K562 (cell line): ENCODE results near the gene WDR93. TPM values are rescaled to one million over a fixed set of nuclear protein-coding genes. Genes with fewer than 3 reads are reported as not detected.
A peak's percentile ranks its signal among the peaks of the same experiment; 100 is the strongest.

ENCODE experiments used
- ATF1 ChIP-seq, 2 experiments: fragments of 450-650 bp in 1 of 2; IDR thresholded peaks; 2 replicates each; pipeline ENCODE4 v1.6.1; 2016; ENCODE audit warnings: missing compliant biosample characterization in 1 of 2, missing genetic modification characterization in 1 of 2
- CC2D1A ChIP-seq: fragments of 450-650 bp; IDR thresholded peaks from 2 replicates; pipeline ENCODE4 v1.6.1; 2017; ENCODE audit warnings: mild to moderate bottlenecking
- DIDO1 ChIP-seq: fragments of 450-650 bp; IDR thresholded peaks from 2 replicates; pipeline ENCODE4 v1.6.1; 2016; ENCODE audit warnings: low read depth, missing biosample characterization, missing genetic modification characterization
- KDM4B ChIP-seq, 2 experiments: fragments of 450-650 bp in 1 of 2; sonication (generic) in 1 of 2; IDR thresholded peaks; 2 replicates each; pipeline ENCODE4 v1.6.1; 2016 to 2017; ENCODE audit warnings: borderline replicate concordance in 2 of 2, antibody characterized with exemption in 1 of 2, low read depth in 1 of 2, mild to moderate bottlenecking in 1 of 2
- KLF13 ChIP-seq: fragments of 450-650 bp; IDR thresholded peaks from 2 replicates; pipeline ENCODE4 v1.6.1; 2016; ENCODE audit warnings: missing genetic modification characterization, low read depth, mild to moderate bottlenecking, missing compliant biosample characterization, moderate library complexity, borderline replicate concordance
- MAFK ChIP-seq: IDR thresholded peaks from 2 replicates; pipeline ENCODE4 v1.6.1; 2011; ENCODE audit warnings: low read length, improper control_type of control experiment
- MECOM ChIP-seq: fragments of 250-450 bp; sonication (Bioruptor Pico); IDR thresholded peaks from 2 replicates; pipeline ENCODE4 v1.8.0; 2022; ENCODE audit warnings: inconsistent platforms
- MYNN ChIP-seq, 2 experiments: sonication (generic); formaldehyde crosslinking in 1 of 2; IDR thresholded peaks; 2 replicates each; pipeline versions ENCODE4 v1.5.0 to v1.6.1; 2016 to 2020; ENCODE audit warnings: antibody characterized with exemption in 1 of 2, missing genetic modification reagents in 1 of 2
- RBM14 ChIP-seq: fragments of 200-400 bp; formaldehyde crosslinking; IDR thresholded peaks from 2 replicates; pipeline ENCODE4 v1.6.1; 2018; ENCODE audit warnings: low read depth, mild to moderate bottlenecking, low read length, moderate library complexity, borderline replicate concordance; ENCODE audit not compliant: insufficient read depth
- SAFB ChIP-seq: fragments of 200-400 bp; formaldehyde crosslinking; IDR thresholded peaks from 2 replicates; pipeline ENCODE4 v1.6.1; 2017; ENCODE audit warnings: low read depth, low read length, borderline replicate concordance
- ZNF146 ChIP-seq: IDR thresholded peaks from one replicate; pipeline ENCODE4 v1.6.1; 2018; ENCODE audit warnings: missing compliant biosample characterization; ENCODE audit not compliant: unreplicated experiment
- ZNF384 ChIP-seq: IDR thresholded peaks from 2 replicates; pipeline ENCODE4 v1.6.1; 2012; ENCODE audit warnings: low read depth, low read length, improper control_type of control experiment
- ZNF766 ChIP-seq: fragments of 200-800 bp; sonication (Bioruptor generic); conservative IDR thresholded peaks from 2 replicates; pipeline ENCODE4 v1.6.1; 2016; ENCODE audit warnings: missing genetic modification characterization, missing compliant biosample characterization
- polyA plus RNA-seq, 8 experiments: library from polyadenylated mRNA; depleted of rRNA in 4 of 8; stranded (reverse) in 5 of 8; unstranded in 3 of 8; fragments of >200 nt; fragmentation: Nextera tagmentation in 2 of 8; fragmentation: Illumina TruSeq in 1 of 8; extraction: Ambion mirVana in 2 of 8; extraction: Trizol in 1 of 8; gene quantifications; 2 replicates each; pipeline versions ENCODE4 v1.2.1 to v1.2.3, GENCODE V29; 2011 to 2014; ENCODE audit warnings: inconsistent platforms in 1 of 8, missing spikeins in 1 of 8
- total RNA-seq, 7 experiments: library from RNA; depleted of rRNA in 6 of 7; stranded (reverse); fragments of >200 nt in 6 of 7; fragmentation: Illumina TruSeq in 2 of 7; extraction: Trizol in 2 of 7; gene quantifications; 2 replicates each; pipeline versions ENCODE4 v1.2.1 to v1.2.3, GENCODE V29; 2011 to 2021; ENCODE audit warnings: low replicate concordance in 1 of 7
- TF ChIP-seq, protein P1 (sequence below): sonication (generic); formaldehyde crosslinking; IDR thresholded peaks from 2 replicates; pipeline ENCODE4 v1.8.0; 2023; ENCODE audit warnings: mild to moderate bottlenecking, missing genetic modification reagents
- TF ChIP-seq, protein P2 (sequence below): fragments of 450-650 bp; formaldehyde crosslinking; IDR thresholded peaks from 2 replicates; pipeline ENCODE4 v1.4.0; 2020; ENCODE audit warnings: mild to moderate bottlenecking
- TF ChIP-seq, protein P3 (sequence below): fragments of 450-650 bp; IDR thresholded peaks from 2 replicates; pipeline ENCODE4 v1.7.1; 2018; ENCODE audit warnings: mild to moderate bottlenecking, low read depth; ENCODE audit not compliant: partially characterized antibody
- TF ChIP-seq, protein P4 (sequence below): fragments of 450-650 bp; formaldehyde crosslinking; IDR thresholded peaks from 2 replicates; pipeline ENCODE4 v1.4.0; 2020; ENCODE audit warnings: mild to moderate bottlenecking, moderate library complexity

Gene WDR93
- total and polyA plus RNA-seq, 9 of the 15 experiments (the other 6 are each of a cell fraction or from before 2014, with no cell fraction given): not detected

DNA sequence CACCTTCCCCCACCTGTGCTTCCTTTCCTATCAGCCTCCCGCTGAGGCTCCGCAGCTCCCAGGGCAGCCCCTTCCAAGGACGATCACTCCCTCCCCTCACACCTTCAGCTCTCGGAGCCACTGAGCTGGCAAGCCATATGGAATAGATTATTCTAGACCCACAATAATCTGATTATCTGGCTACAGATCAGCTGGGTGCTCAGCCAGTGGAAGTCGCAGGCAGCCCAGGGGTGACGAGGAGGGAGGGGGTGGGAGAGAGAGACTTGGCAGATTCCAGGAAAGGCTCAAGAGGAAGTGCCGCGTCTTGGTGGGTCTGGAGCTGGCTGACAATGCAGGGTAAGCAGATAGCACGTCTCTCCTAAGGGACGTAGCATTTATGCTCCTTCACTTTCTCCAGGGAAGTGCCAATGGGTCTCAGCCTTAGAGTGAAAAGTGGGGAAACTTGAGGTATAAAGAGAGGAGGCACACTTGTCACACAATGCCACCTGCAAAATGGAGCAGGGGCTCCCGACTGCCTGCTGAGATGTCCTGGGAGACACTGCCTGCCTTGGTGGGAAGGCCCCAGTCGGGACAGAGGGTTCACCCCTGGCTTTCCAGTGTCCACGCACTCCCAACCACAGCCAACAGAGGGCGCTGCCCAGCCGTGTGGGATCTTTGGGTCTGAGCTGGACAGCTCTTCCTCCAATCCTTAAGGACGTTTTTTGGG is 69.8 kb downstream of the WDR93 start (continued):
- TF ChIP-seq, protein P1, sequence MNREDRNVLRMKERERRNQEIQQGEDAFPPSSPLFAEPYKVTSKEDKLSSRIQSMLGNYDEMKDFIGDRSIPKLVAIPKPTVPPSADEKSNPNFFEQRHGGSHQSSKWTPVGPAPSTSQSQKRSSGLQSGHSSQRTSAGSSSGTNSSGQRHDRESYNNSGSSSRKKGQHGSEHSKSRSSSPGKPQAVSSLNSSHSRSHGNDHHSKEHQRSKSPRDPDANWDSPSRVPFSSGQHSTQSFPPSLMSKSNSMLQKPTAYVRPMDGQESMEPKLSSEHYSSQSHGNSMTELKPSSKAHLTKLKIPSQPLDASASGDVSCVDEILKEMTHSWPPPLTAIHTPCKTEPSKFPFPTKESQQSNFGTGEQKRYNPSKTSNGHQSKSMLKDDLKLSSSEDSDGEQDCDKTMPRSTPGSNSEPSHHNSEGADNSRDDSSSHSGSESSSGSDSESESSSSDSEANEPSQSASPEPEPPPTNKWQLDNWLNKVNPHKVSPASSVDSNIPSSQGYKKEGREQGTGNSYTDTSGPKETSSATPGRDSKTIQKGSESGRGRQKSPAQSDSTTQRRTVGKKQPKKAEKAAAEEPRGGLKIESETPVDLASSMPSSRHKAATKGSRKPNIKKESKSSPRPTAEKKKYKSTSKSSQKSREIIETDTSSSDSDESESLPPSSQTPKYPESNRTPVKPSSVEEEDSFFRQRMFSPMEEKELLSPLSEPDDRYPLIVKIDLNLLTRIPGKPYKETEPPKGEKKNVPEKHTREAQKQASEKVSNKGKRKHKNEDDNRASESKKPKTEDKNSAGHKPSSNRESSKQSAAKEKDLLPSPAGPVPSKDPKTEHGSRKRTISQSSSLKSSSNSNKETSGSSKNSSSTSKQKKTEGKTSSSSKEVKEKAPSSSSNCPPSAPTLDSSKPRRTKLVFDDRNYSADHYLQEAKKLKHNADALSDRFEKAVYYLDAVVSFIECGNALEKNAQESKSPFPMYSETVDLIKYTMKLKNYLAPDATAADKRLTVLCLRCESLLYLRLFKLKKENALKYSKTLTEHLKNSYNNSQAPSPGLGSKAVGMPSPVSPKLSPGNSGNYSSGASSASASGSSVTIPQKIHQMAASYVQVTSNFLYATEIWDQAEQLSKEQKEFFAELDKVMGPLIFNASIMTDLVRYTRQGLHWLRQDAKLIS (CRISPR knock-in tag): no peak
- TF ChIP-seq DIDO1 (no peak), CC2D1A (peak; percentile 62; the same call in 1 of the 2 replicates), MAFK (no peak), KLF13 (tag) (no peak), KDM4B (IDR thresholded peaks at IDR 0.05; ENCODE audit: borderline replicate concordance in 2 of 2, low read depth in 1 of 2) (no peak), RBM14 (no peak), ZNF766 (0 out of 2 replicates have a peak, but pooled peaks have one; percentile 18), ZNF384 (0 out of 2 replicates have a peak, but pooled peaks have one; percentile 19), ZNF146 (CRISPR knock-in tag) (no peak), MYNN (IDR thresholded peaks at IDR 0.05) (no peak), MYNN (CRISPR knock-in tag; IDR thresholded peaks at IDR 0.05) (no peak), ATF1 (CRISPR knock-in tag; IDR thresholded peaks at IDR 0.05) (no peak), ATF1 (tag; IDR thresholded peaks at IDR 0.05) (peak; percentile 55; the same call in 1 of the 2 replicates), MECOM (no peak), SAFB (no peak)
- TF ChIP-seq, protein P2, sequence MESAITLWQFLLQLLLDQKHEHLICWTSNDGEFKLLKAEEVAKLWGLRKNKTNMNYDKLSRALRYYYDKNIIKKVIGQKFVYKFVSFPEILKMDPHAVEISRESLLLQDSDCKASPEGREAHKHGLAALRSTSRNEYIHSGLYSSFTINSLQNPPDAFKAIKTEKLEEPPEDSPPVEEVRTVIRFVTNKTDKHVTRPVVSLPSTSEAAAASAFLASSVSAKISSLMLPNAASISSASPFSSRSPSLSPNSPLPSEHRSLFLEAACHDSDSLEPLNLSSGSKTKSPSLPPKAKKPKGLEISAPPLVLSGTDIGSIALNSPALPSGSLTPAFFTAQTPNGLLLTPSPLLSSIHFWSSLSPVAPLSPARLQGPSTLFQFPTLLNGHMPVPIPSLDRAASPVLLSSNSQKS (CRISPR knock-in tag): no peak
- TF ChIP-seq, protein P3, sequence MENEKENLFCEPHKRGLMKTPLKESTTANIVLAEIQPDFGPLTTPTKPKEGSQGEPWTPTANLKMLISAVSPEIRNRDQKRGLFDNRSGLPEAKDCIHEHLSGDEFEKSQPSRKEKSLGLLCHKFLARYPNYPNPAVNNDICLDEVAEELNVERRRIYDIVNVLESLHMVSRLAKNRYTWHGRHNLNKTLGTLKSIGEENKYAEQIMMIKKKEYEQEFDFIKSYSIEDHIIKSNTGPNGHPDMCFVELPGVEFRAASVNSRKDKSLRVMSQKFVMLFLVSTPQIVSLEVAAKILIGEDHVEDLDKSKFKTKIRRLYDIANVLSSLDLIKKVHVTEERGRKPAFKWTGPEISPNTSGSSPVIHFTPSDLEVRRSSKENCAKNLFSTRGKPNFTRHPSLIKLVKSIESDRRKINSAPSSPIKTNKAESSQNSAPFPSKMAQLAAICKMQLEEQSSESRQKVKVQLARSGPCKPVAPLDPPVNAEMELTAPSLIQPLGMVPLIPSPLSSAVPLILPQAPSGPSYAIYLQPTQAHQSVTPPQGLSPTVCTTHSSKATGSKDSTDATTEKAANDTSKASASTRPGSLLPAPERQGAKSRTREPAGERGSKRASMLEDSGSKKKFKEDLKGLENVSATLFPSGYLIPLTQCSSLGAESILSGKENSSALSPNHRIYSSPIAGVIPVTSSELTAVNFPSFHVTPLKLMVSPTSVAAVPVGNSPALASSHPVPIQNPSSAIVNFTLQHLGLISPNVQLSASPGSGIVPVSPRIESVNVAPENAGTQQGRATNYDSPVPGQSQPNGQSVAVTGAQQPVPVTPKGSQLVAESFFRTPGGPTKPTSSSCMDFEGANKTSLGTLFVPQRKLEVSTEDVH: peak; percentile 41
- TF ChIP-seq, protein P4, sequence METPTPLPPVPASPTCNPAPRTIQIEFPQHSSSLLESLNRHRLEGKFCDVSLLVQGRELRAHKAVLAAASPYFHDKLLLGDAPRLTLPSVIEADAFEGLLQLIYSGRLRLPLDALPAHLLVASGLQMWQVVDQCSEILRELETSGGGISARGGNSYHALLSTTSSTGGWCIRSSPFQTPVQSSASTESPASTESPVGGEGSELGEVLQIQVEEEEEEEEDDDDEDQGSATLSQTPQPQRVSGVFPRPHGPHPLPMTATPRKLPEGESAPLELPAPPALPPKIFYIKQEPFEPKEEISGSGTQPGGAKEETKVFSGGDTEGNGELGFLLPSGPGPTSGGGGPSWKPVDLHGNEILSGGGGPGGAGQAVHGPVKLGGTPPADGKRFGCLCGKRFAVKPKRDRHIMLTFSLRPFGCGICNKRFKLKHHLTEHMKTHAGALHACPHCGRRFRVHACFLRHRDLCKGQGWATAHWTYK: no peak
